Measurements from ENCODE around the gene TNFRSF6B.

- no peak for TF ChIP-seq CTCF (IDR thresholded peaks at IDR 0.05; ENCODE audit: insufficient read depth, low read length, poor library complexity, severe bottlenecking)
- no peak for TF ChIP-seq EZH2phosphoT487 (conservative IDR thresholded peaks at IDR 0.05; ENCODE audit: low read length)
Measured at GRCh38 chr20:63678667-63679465, 17.6 kb upstream of the TNFRSF6B start.

All from SU-DHL-6 (cell line).